CD4-positive, CD25-positive, alpha-beta regulatory T cell (primary cell): ENCODE results near the gene PHACTR3. TPM values are rescaled to one million over a fixed set of nuclear protein-coding genes. Genes with fewer than 3 reads are reported as not detected.

Experiments
- ATAC-seq, 2 donors: fragments of 150-1000 bp; cut with Tn5 transposase; one replicate each; pipeline ENCODE4 v1.10.0; 2021; ENCODE audit warnings: low read depth in 2 of 2, moderate number of reproducible peaks in 2 of 2, moderate library complexity in 1 of 2
- DNase-seq, 3 donors: peaks; one replicate each; pipeline versions ENCODE4 v3.0.0 to v3.0.0-alpha.2; 2012 to 2022; ENCODE audit warnings: mixed read lengths in 1 of 3
- H3K27ac ChIP-seq: one replicate; pipeline ENCODE4 v1.7.0; 2013; ENCODE audit warnings: mild to moderate bottlenecking, low read length; ENCODE audit not compliant: insufficient read depth, poor library complexity, severe bottlenecking
- H3K27me3 ChIP-seq: one replicate; pipeline ENCODE4 v1.7.0; 2013; ENCODE audit warnings: low read length; ENCODE audit not compliant: control insufficient read depth, insufficient read depth
- H3K36me3 ChIP-seq: one replicate; pipeline ENCODE4 v1.7.0; 2013; ENCODE audit warnings: mild to moderate bottlenecking, low read length, moderate library complexity; ENCODE audit not compliant: control insufficient read depth, insufficient read depth
- H3K4me1 ChIP-seq: 2 replicates; pipeline ENCODE4 v1.7.0; 2013; ENCODE audit warnings: mild to moderate bottlenecking, low read length; ENCODE audit not compliant: insufficient read depth, control insufficient read depth, poor library complexity, severe bottlenecking
- H3K4me3 ChIP-seq: one replicate; pipeline ENCODE4 v1.7.0; 2013; ENCODE audit warnings: low read depth, mild to moderate bottlenecking, low read length, moderate library complexity
- H3K9me3 ChIP-seq, 2 experiments: 1 replicate in 1 of 2; 2 replicates in 1 of 2; pipeline ENCODE4 v1.7.0; 2013; ENCODE audit warnings: low read length in 2 of 2, mild to moderate bottlenecking in 1 of 2, moderate library complexity in 1 of 2; ENCODE audit not compliant: control insufficient read depth in 2 of 2
- H3K27ac Mint-ChIP-seq, 3 donors: one replicate each; pipeline ENCODE4 v1.8.0; 2020 to 2022; ENCODE audit warnings: mild to moderate bottlenecking in 3 of 3, mixed read lengths in 3 of 3, moderate library complexity in 2 of 3
- H3K27me3 Mint-ChIP-seq: one replicate; pipeline ENCODE4 v1.8.0; 2022; ENCODE audit warnings: mild to moderate bottlenecking, mixed read lengths
- H3K36me3 Mint-ChIP-seq: one replicate; pipeline ENCODE4 v1.8.0; 2020; ENCODE audit warnings: mixed read lengths
- H3K4me1 Mint-ChIP-seq, 4 donors: one replicate each; pipeline ENCODE4 v1.8.0; 2020 to 2022; ENCODE audit warnings: mixed read lengths in 4 of 4, mild to moderate bottlenecking in 1 of 4
- H3K4me3 Mint-ChIP-seq, 4 donors: one replicate each; pipeline ENCODE4 v1.8.0; 2020 to 2022; ENCODE audit warnings: mild to moderate bottlenecking in 4 of 4, mixed read lengths in 4 of 4, moderate library complexity in 3 of 4
- H3K9me3 Mint-ChIP-seq, 7 donors: one replicate each; pipeline ENCODE4 v1.8.0; 2020 to 2022; ENCODE audit warnings: mixed read lengths in 7 of 7, mild to moderate bottlenecking in 3 of 7, moderate library complexity in 2 of 7
- polyA plus RNA-seq, 4 donors: library from polyadenylated mRNA; unstranded; fragments of 300-500 nt; fragmentation: Illumina TruSeq; gene quantifications; one replicate each; pipeline ENCODE4 v1.2.3, GENCODE V29; 2021
- total RNA-seq: library from RNA; stranded (reverse); gene quantifications from one replicate; pipeline ENCODE4 v1.2.3, GENCODE V29; 2022

Gene PHACTR3
- total and polyA plus RNA-seq, 5 donors from 2014 or later, result not detected

DNA sequence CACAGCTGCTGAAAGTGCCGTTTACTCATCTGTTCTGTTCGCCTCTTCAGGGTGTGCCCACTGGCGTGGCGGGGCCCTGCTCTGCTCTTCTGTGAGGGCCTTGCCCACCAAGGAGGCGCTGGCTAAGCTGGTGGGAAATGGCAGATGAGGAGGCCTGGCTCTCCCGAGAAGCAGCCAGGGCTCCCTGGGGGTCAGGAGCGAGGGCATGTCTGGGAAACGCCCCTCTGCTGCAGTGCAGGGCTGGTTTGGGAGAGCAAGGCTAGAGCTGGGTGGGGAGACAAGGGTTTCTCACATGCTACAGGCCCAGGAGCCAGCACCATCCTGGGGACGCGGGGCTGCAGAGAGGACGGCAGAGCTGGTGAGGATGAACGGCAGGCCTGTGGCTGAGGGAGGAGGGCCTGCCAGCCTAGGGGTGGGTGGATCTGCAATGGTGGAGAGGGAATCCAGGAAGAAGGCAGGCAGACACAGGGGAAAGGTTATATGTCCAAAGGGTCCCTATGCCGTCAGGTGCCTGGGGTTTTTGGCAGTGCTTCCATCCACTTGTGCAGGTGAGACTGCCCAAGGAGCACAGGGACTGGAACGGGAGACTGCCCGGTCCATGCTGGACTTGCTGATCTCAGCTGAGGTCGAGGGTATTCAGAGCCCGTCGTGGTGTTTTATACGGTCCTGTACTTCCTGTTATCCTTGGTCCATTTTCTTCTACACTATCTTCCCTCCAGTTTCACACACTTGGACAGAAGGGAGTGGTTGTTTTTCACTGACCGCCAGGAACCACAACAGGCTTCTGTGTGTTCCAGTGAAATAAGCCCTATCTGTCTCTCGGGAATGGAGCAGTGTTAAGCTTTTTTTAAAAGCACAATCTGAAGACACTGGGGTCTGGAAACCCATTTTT, 209.9 kb downstream of the PHACTR3 start:
- Mint-ChIP-seq H3K27ac (no peak overlapping the region), H3K4me3 (no peak overlapping the region), H3K9me3 (no peaks in the 10 kb centered on the region), H3K36me3 (no peaks in the 10 kb centered on the region), H3K4me1 (no peaks in the 10 kb centered on the region), H3K27me3 (no peaks in the 10 kb centered on the region)
- H3K27me3 ChIP-seq, result no peaks in the 10 kb centered on the region
- ATAC-seq (no peak), DNase-seq (no peak)
- no peaks in the 10 kb centered on the region for H3K36me3 ChIP-seq
- H3K27ac ChIP-seq, result no peak overlapping the region
- H3K4me1 ChIP-seq, result no peaks in the 10 kb centered on the region
- no peak overlapping the region for H3K4me3 ChIP-seq
- H3K9me3 ChIP-seq, result no peaks in the 10 kb centered on the region

DNA sequence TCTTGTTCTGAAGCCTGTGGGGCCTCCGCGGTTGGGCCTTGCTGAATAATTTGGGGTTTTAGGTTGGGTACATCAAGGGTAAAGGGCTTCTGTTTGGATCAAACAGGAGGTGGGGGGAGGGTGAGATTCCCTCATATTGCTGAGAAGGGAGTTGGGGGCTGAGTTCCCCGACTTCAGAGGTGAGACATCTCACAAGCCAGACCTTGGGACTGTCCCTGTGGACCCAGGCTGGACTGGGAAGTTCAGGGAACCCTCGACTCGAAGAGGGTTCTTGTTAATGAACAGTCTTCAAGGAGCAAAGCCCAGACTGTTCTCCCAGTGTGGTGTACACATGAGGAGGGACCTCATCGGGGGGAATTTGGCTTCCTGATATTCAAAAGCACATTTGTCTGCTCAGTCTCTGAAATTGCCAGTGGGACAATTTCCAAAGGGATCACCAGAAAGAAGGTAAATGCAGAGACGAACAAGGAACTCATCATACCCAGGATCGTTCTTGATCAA, 210.6 kb downstream of the PHACTR3 start:
- H3K9me3 ChIP-seq, result no peaks in the 10 kb centered on the region
- no peaks in the 10 kb centered on the region for H3K4me1 ChIP-seq
- no peaks in the 10 kb centered on the region for H3K36me3 Mint-ChIP-seq
- H3K27me3 Mint-ChIP-seq, result no peaks in the 10 kb centered on the region
- no peaks in the 10 kb centered on the region for H3K4me1 Mint-ChIP-seq
- H3K27me3 ChIP-seq, result no peaks in the 10 kb centered on the region
- H3K27ac ChIP-seq, result no peak overlapping the region
- no peaks in the 10 kb centered on the region for H3K36me3 ChIP-seq
- no peaks in the 10 kb centered on the region for H3K9me3 Mint-ChIP-seq
- ATAC-seq, result no peak
- H3K27ac Mint-ChIP-seq, result no peak overlapping the region
- no peak overlapping the region for H3K4me3 Mint-ChIP-seq
- H3K4me3 ChIP-seq, result no peak overlapping the region
- DNase-seq, result no peak

DNA sequence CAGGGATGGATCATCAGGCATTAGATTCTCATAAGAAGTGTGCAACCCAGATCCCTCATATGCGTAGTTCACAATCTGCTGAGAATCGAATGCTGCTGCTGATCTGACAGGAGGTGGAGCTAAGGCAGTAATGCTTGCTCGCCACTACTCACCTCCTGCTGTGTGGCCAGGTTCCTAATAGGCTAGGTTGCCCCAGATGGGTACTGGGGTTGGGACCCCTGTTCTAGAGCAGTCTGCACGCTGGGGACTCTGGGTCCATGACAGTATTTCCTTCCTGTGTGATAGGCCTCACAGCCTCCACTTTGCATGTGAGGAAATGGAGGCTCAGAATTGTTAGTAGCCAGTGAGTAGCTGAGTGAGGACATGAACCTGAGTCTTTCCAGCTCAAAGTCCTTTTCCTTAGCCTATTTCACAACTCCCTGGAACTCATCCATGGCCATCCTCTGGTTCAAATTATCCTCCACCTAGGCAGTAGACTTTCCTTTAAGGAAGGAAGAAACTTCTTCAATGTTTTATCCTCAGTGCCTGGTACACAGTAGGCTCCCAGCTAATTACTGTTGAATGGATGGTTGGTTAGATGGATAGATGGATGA, 211.9 kb downstream of the PHACTR3 start:
- H3K4me3 ChIP-seq, result no peak overlapping the region

DNA sequence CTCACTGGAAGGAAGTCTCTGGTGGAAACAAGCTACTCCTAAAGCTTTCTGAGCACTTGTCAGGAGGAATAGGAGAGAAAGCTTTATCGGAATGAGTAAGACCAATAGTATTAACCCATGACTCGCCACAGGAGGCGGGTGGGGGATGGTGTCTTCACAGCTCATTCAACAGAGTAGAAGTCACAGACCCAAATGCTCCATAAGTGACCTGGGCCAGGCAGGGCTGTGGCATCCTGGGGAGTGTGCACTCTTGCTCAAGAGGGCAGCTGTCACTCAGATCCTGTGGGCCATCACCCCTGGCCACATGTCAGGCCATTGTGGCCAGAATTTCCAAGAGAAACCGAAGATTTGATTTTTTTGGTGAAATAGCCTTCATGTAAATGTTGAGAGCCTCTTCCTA, 213.1 kb downstream of the PHACTR3 start:
- Mint-ChIP-seq H3K36me3 (no peaks in the 10 kb centered on the region), H3K27me3 (no peaks in the 10 kb centered on the region)
- H3K9me3 ChIP-seq, result no peaks in the 10 kb centered on the region

More for the DNA sequence above, 211.9 kb downstream of the PHACTR3 start:
- H3K36me3 Mint-ChIP-seq, result no peaks in the 10 kb centered on the region
- no peaks in the 10 kb centered on the region for H3K4me1 Mint-ChIP-seq
- ATAC-seq (no peak), DNase-seq (no peak)
- H3K27ac ChIP-seq, result no peak overlapping the region
- no peaks in the 10 kb centered on the region for H3K27me3 Mint-ChIP-seq
- H3K36me3 ChIP-seq, result no peaks in the 10 kb centered on the region
- H3K4me3 Mint-ChIP-seq, result no peak overlapping the region
- H3K27ac Mint-ChIP-seq, result no peak overlapping the region
- H3K9me3 ChIP-seq, result no peaks in the 10 kb centered on the region
- no peaks in the 10 kb centered on the region for H3K27me3 ChIP-seq
- no peaks in the 10 kb centered on the region for H3K9me3 Mint-ChIP-seq
- no peaks in the 10 kb centered on the region for H3K4me1 ChIP-seq

DNA sequence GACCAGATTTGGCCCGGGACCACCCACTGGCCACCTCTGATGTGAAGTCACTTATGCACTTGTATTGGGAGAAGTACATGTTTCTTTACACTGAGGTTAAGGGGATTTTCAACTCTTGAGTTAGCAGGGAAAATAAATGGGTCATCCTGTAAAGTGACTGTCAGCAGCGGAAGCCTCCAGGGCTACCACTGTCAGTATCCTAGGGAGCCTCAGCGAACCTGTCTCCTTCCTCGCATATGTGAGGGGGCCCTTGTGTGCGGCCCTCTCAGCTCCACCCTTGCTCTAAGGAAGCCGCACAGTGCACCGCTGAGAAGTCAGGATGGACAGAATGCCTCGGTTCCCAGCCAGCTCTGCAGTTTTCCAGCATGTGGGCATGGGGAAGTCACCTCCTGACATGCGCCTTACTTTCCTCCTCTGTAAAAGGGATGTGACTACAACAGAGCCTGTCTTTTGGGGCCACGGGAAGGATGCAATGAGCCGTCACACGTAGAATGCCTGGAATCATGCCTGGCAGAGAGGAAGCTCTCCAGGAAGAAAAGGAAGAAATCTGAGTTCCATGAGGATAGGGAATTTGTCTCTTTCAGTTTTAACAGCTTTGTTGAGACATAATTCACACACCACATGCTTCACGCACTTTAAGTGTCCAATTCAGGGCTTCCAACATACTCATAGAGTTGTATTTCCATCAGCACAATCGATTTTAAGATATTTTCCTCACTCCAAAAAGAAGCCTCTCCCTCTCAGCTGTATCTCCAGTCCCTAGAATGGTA, 213.7 kb downstream of the PHACTR3 start:
- DNase-seq (no peak), ATAC-seq (no peak)
- Mint-ChIP-seq H3K27me3 (no peaks in the 10 kb centered on the region), H3K4me1 (no peaks in the 10 kb centered on the region), H3K27ac (no peak overlapping the region), H3K4me3 (no peak overlapping the region), H3K36me3 (no peaks in the 10 kb centered on the region), H3K9me3 (no peaks in the 10 kb centered on the region)
- H3K4me3 ChIP-seq, result no peak overlapping the region
- H3K27me3 ChIP-seq, result no peaks in the 10 kb centered on the region
- H3K4me1 ChIP-seq, result no peaks in the 10 kb centered on the region
- H3K9me3 ChIP-seq, result no peaks in the 10 kb centered on the region
- no peaks in the 10 kb centered on the region for H3K36me3 ChIP-seq
- no peak overlapping the region for H3K27ac ChIP-seq

More for the DNA sequence above, 213.1 kb downstream of the PHACTR3 start:
- Histone ChIP-seq H3K36me3 (no peaks in the 10 kb centered on the region), H3K27me3 (no peaks in the 10 kb centered on the region), H3K4me3 (no peak overlapping the region), H3K27ac (no peak overlapping the region), H3K4me1 (no peaks in the 10 kb centered on the region)
- no peak for ATAC-seq
- Mint-ChIP-seq H3K9me3 (no peaks in the 10 kb centered on the region), H3K27ac (no peak overlapping the region), H3K4me1 (no peaks in the 10 kb centered on the region), H3K4me3 (no peak overlapping the region)
- no peak for DNase-seq

GRCh38 chr20:59818911-59819310, 214.6 kb downstream of the PHACTR3 start:
- H3K4me3 ChIP-seq, result no peak overlapping the region
- H3K36me3 ChIP-seq, result no peaks in the 10 kb centered on the region
- H3K4me1 Mint-ChIP-seq, result no peaks in the 10 kb centered on the region
- no peaks in the 10 kb centered on the region for H3K36me3 Mint-ChIP-seq
- H3K4me1 ChIP-seq, result no peaks in the 10 kb centered on the region
- no peak overlapping the region for H3K4me3 Mint-ChIP-seq
- no peak overlapping the region for H3K27ac ChIP-seq
- no peaks in the 10 kb centered on the region for H3K27me3 Mint-ChIP-seq
- H3K9me3 Mint-ChIP-seq, result no peaks in the 10 kb centered on the region
- DNase-seq (no peak), ATAC-seq (no peak)
- no peaks in the 10 kb centered on the region for H3K9me3 ChIP-seq
- no peak overlapping the region for H3K27ac Mint-ChIP-seq
- H3K27me3 ChIP-seq, result no peaks in the 10 kb centered on the region

GRCh38 chr20:59819496-59820203, 215.3 kb downstream of the PHACTR3 start:
- H3K9me3 ChIP-seq, result no peaks in the 10 kb centered on the region
- Mint-ChIP-seq H3K27ac (no peak overlapping the region), H3K4me3 (no peak overlapping the region), H3K36me3 (no peaks in the 10 kb centered on the region), H3K9me3 (no peaks in the 10 kb centered on the region), H3K27me3 (no peaks in the 10 kb centered on the region), H3K4me1 (no peaks in the 10 kb centered on the region)
- no peak overlapping the region for H3K4me3 ChIP-seq
- H3K27me3 ChIP-seq, result no peaks in the 10 kb centered on the region
- no peak overlapping the region for H3K27ac ChIP-seq
- ATAC-seq (no peak), DNase-seq (no peak)
- H3K36me3 ChIP-seq, result no peaks in the 10 kb centered on the region
- no peaks in the 10 kb centered on the region for H3K4me1 ChIP-seq
